ENCODE results near the gene FZD8. TPM values are rescaled to one million over a fixed set of nuclear protein-coding genes. Genes with fewer than 3 reads are reported as not detected.
A peak's percentile ranks its signal among the peaks of the same experiment; 100 is the strongest.

Gene FZD8
- total RNA-seq, 1 donor from 2014 or later: 8.9 TPM

DNA sequence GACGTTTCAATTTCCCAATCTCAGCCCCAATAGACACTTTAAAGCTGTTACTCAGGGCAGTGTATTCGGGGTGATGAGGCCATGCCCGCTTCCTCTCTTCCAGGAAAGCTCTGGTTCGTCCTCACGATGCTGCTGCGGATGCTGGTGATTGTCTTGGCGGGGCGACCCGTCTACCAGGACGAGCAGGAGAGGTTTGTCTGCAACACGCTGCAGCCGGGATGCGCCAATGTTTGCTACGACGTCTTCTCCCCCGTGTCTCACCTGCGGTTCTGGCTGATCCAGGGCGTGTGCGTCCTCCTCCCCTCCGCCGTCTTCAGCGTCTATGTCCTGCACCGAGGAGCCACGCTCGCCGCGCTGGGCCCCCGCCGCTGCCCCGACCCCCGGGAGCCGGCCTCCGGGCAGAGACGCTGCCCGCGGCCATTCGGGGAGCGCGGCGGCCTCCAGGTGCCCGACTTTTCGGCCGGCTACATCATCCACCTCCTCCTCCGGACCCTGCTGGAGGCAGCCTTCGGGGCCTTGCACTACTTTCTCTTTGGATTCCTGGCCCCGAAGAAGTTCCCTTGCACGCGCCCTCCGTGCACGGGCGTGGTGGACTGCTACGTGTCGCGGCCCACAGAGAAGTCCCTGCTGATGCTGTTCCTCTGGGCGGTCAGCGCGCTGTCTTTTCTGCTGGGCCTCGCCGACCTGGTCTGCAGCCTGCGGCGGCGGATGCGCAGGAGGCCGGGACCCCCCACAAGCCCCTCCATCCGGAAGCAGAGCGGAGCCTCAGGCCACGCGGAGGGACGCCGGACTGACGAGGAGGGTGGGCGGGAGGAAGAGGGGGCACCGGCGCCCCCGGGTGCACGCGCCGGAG is 34.4 kb downstream of the FZD8 start:
- Mint-ChIP-seq H3K27ac (ENCODE audit: unreplicated experiment) (no peak overlapping the region), H3K27me3 (ENCODE audit: unreplicated experiment) (peaks cover 8% of the 10 kb centered on the region), H3K4me1 (ENCODE audit: low read depth, unreplicated experiment) (no peaks in the 10 kb centered on the region), H3K9me3 (ENCODE audit: unreplicated experiment) (peaks cover 13% of the 10 kb centered on the region), H3K4me3 (ENCODE audit: unreplicated experiment) (no peak overlapping the region), H3K36me3 (ENCODE audit: unreplicated experiment) (peaks cover 10% of the 10 kb centered on the region)
- no peak for DNase-seq
- TF ChIP-seq, protein P1, sequence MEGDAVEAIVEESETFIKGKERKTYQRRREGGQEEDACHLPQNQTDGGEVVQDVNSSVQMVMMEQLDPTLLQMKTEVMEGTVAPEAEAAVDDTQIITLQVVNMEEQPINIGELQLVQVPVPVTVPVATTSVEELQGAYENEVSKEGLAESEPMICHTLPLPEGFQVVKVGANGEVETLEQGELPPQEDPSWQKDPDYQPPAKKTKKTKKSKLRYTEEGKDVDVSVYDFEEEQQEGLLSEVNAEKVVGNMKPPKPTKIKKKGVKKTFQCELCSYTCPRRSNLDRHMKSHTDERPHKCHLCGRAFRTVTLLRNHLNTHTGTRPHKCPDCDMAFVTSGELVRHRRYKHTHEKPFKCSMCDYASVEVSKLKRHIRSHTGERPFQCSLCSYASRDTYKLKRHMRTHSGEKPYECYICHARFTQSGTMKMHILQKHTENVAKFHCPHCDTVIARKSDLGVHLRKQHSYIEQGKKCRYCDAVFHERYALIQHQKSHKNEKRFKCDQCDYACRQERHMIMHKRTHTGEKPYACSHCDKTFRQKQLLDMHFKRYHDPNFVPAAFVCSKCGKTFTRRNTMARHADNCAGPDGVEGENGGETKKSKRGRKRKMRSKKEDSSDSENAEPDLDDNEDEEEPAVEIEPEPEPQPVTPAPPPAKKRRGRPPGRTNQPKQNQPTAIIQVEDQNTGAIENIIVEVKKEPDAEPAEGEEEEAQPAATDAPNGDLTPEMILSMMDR (IDR thresholded peaks at IDR 0.05; ENCODE audit: partially characterized antibody, unreplicated experiment): no peak

- H3K4me1 Mint-ChIP-seq (ENCODE audit: low read depth, unreplicated experiment): no peaks in the 10 kb centered on the region
- no peak overlapping the region for H3K4me3 Mint-ChIP-seq (ENCODE audit: unreplicated experiment)
- peaks cover 13% of the 10 kb centered on the region for H3K9me3 Mint-ChIP-seq (ENCODE audit: unreplicated experiment)
- TF ChIP-seq, protein P1 (IDR thresholded peaks at IDR 0.05; ENCODE audit: partially characterized antibody, unreplicated experiment): no peak
- no peak for DNase-seq
- H3K27ac Mint-ChIP-seq (ENCODE audit: unreplicated experiment): no peak overlapping the region
- H3K36me3 Mint-ChIP-seq (ENCODE audit: unreplicated experiment): peaks cover 13% of the 10 kb centered on the region
- peaks cover 8% of the 10 kb centered on the region for H3K27me3 Mint-ChIP-seq (ENCODE audit: unreplicated experiment)
Measured at GRCh38 chr10:35606430-35606829, 35.7 kb downstream of the FZD8 start.

DNA sequence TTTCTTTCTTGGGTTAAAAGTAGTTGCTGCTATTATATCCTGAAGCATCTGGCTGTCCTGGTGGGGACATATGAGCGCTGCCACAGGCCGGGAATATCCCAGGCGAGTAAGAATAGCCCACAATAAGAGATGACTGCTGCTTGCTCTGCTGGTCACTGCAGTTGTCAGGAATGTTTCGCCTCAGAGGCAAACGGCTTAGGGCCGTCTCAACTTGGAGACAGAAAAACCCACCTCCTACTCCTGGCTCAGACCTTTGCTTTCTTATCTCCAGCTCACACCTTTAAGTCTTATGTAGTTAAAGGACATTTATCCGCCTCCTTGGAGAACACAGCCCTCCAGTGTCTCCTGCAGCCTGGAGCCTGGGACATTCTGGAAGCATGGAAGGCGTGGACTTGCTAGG is 36.9 kb downstream of the FZD8 start, which contains the start of gene GJD4:
Gene GJD4 (plus strand): TSS at position 151 of the 400 bp plus-strand sequence. CDS start 227 bp downstream, at position 378.
- Mint-ChIP-seq H3K9me3 (ENCODE audit: unreplicated experiment) (peaks cover 13% of the 10 kb centered on the region), H3K4me3 (ENCODE audit: unreplicated experiment) (no peak within 1 kb of the TSS), H3K27ac (ENCODE audit: unreplicated experiment) (no peak within 1 kb of the TSS), H3K36me3 (ENCODE audit: unreplicated experiment) (peaks cover 14% of the 10 kb centered on the region), H3K27me3 (ENCODE audit: unreplicated experiment) (peaks cover 4% of the 10 kb centered on the region), H3K4me1 (ENCODE audit: low read depth, unreplicated experiment) (no peaks in the 10 kb centered on the region)
- DNase-seq: no peak
- TF ChIP-seq, protein P1 (IDR thresholded peaks at IDR 0.05; ENCODE audit: partially characterized antibody, unreplicated experiment): no peak

- H3K4me3 Mint-ChIP-seq (ENCODE audit: unreplicated experiment): no peak overlapping the region
- H3K27ac Mint-ChIP-seq (ENCODE audit: unreplicated experiment): no peak overlapping the region
- peaks cover 6% of the 10 kb centered on the region for H3K27me3 Mint-ChIP-seq (ENCODE audit: unreplicated experiment)
- H3K36me3 Mint-ChIP-seq (ENCODE audit: unreplicated experiment): peaks cover 11% of the 10 kb centered on the region
- no peaks in the 10 kb centered on the region for H3K4me1 Mint-ChIP-seq (ENCODE audit: low read depth, unreplicated experiment)
- TF ChIP-seq, protein P1 (IDR thresholded peaks at IDR 0.05; ENCODE audit: partially characterized antibody, unreplicated experiment): no peak
- DNase-seq: no peak
- peaks cover 2% of the 10 kb centered on the region for H3K9me3 Mint-ChIP-seq (ENCODE audit: unreplicated experiment)
Measured at GRCh38 chr10:35600193-35600592, 41.9 kb downstream of the FZD8 start.

DNA sequence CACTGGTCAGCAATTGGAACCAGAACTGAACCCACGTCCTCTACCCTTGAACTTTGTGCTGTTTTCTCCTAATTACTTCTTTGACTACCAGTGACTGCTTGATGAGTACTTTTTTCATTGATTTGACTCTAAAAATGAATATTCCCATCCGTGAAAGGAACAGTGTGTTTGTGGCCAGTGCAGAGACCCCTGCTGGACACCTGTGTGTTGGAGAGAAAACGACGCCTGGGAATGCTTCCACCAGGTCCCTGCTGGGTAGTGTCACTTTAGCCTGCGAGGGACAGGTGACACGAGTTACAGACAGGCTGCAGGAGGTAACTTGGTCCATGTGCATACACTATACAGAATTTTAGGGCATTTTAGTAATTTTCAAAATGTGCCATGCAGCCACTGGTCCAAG is 43.7 kb downstream of the FZD8 start:
- DNase-seq: no peak
- H3K36me3 Mint-ChIP-seq (ENCODE audit: unreplicated experiment): peaks cover 11% of the 10 kb centered on the region

More for the DNA sequence above, 43.7 kb downstream of the FZD8 start:
- no peak overlapping the region for H3K4me3 Mint-ChIP-seq (ENCODE audit: unreplicated experiment)
- peaks cover 6% of the 10 kb centered on the region for H3K27me3 Mint-ChIP-seq (ENCODE audit: unreplicated experiment)
- TF ChIP-seq, protein P1 (IDR thresholded peaks at IDR 0.05; ENCODE audit: partially characterized antibody, unreplicated experiment): peak; percentile 28
- no peaks in the 10 kb centered on the region for H3K4me1 Mint-ChIP-seq (ENCODE audit: low read depth, unreplicated experiment)
- H3K9me3 Mint-ChIP-seq (ENCODE audit: unreplicated experiment): peaks cover 7% of the 10 kb centered on the region
- H3K27ac Mint-ChIP-seq (ENCODE audit: unreplicated experiment): no peak overlapping the region
